Fibroblast of skin of right quadriceps (primary cell): ENCODE measurements around the gene SLC34A2.

Experiments
- DNase-seq: peaks from one replicate; pipeline ENCODE4 v3.0.0-alpha.2; 2013

The SLC34A2 gene

DNA sequence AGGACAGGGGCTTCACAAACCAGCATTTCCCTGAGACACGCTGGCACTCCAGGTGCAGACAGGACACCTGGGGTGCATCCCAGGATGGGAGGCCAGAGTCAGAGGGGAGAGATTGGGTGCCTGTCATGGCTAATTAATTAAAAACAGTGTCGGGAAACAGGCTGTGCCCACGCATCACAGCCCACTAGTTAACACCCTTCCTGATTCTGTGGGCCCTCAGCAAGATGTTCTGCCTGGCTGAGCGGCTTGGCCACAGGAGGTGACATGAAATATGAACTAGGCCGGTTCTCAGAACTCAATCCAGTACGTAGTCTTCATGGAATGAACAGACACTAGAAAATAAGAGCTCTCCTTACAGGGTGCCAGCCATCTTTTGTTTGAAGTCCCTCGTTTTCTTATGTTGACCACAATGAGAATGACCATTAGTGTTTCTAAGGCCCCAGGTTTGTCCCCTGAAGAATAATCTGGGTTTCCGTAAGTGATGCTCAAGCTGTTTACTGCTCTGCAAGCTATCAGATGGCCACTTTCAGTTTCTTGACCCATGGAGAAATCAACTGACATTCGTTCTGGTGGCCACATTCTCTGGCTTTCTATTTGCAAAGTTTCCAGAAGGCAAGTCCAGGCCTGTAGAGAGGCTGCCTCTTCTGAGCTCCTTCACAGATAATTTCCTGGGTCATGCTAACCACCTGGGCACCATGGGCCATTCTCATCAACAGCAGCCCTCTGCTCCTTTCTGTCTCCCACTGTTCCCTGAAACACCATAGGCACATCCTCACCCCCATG lies 72.3 kb downstream of the SLC34A2 start:
- DNase-seq: no peak
